HG03066 (cell line): Measurements from ENCODE around the gene SRRM1.
"Not testable (repeated sequence)": the region's sequence is repeated elsewhere in the genome, so short reads cannot be mapped to it uniquely, and the experiment has no call there.

Source experiments
- ATAC-seq: cut with Tn5 transposase; IDR thresholded peaks from one replicate; pipeline ENCODE4 v1.9.1; 2021; ENCODE audit warnings: low read depth; ENCODE audit not compliant: unreplicated experiment

SRRM1 gene

GRCh38 chr1:24641646-24642151 lies 1.4 kb upstream of the SRRM1 start:
- ATAC-seq: no peak

GRCh38 chr1:24643363-24644099 lies 429 bp downstream of the SRRM1 start:
- ATAC-seq: no peak

- no peak for ATAC-seq
These were observed 940 bp downstream of the SRRM1 start for GRCh38 chr1:24644100-24644384.

GRCh38 chr1:24648919-24649318 lies 5.8 kb downstream of the SRRM1 start:
- ATAC-seq: no peak

- no peak for ATAC-seq
These were observed 9.3 kb downstream of the SRRM1 start for GRCh38 chr1:24652382-24652781.

GRCh38 chr1:24654010-24654409 lies 10.9 kb downstream of the SRRM1 start:
- ATAC-seq: no peak

GRCh38 chr1:24656046-24656445 lies 12.9 kb downstream of the SRRM1 start:
- no peak for ATAC-seq

- no peak for ATAC-seq
These were observed 14.7 kb downstream of the SRRM1 start for GRCh38 chr1:24657781-24658180.

- no peak for ATAC-seq
These were observed 16.2 kb downstream of the SRRM1 start for GRCh38 chr1:24659166-24659904.

- no peak for ATAC-seq
These were observed 17.0 kb downstream of the SRRM1 start for GRCh38 chr1:24659993-24660665.

GRCh38 chr1:24664507-24665033 lies 21.5 kb downstream of the SRRM1 start:
- no peak for ATAC-seq

GRCh38 chr1:24666794-24667193 lies 23.7 kb downstream of the SRRM1 start:
- no peak for ATAC-seq

- not testable (repeated sequence) for ATAC-seq
These were observed 28.3 kb downstream of the SRRM1 start for GRCh38 chr1:24671372-24671771.

- not testable (repeated sequence) for ATAC-seq
These were observed 29.6 kb downstream of the SRRM1 start for GRCh38 chr1:24672686-24673085.

- no peak for ATAC-seq
These were observed 30.2 kb downstream of the SRRM1 start for GRCh38 chr1:24673341-24673740.

- ATAC-seq: not testable (repeated sequence)
These were observed 35.3 kb downstream of the SRRM1 start for GRCh38 chr1:24678421-24678820.

- no peak for ATAC-seq
These were observed 36.6 kb downstream of the SRRM1 start for GRCh38 chr1:24679725-24680124.

GRCh38 chr1:24683713-24684162 lies 40.6 kb downstream of the SRRM1 start:
- ATAC-seq: no peak

- ATAC-seq: no peak
These were observed 44.9 kb downstream of the SRRM1 start for GRCh38 chr1:24688033-24688432.

GRCh38 chr1:24688621-24689195 lies 45.6 kb downstream of the SRRM1 start:
- ATAC-seq: no peak

GRCh38 chr1:24691051-24691450 lies 47.9 kb downstream of the SRRM1 start:
- ATAC-seq: no peak
